Adipocyte (in vitro differentiated cells): ENCODE results near the gene TSPYL4.

Experiments
- DNase-seq: peaks from one replicate; pipeline ENCODE4 v3.0.0-alpha.2; 2015; ENCODE audit warnings: low read depth
- H3K27me3 ChIP-seq: replicated peaks from 2 replicates; pipeline ENCODE4 v1.7.0; 2013; ENCODE audit warnings: mild to moderate bottlenecking, low read length, moderate library complexity; ENCODE audit not compliant: control insufficient read depth, insufficient read depth
- H3K36me3 ChIP-seq: 2 replicates; pipeline ENCODE4 v1.7.0; 2013; ENCODE audit warnings: low read length, mild to moderate bottlenecking, moderate library complexity; ENCODE audit not compliant: control insufficient read depth, insufficient read depth, severe bottlenecking
- H3K4me1 ChIP-seq: 2 replicates; pipeline ENCODE4 v1.7.0; 2013; ENCODE audit warnings: mild to moderate bottlenecking, low read length, moderate library complexity; ENCODE audit not compliant: control insufficient read depth, insufficient read depth
- H3K4me3 ChIP-seq: 2 replicates; pipeline ENCODE4 v1.7.0; 2013; ENCODE audit warnings: mild to moderate bottlenecking, low read length, moderate library complexity
- H3K9ac ChIP-seq: 2 replicates; pipeline ENCODE4 v1.7.0; 2013; ENCODE audit warnings: mild to moderate bottlenecking, low read length, moderate library complexity
- H3K9me3 ChIP-seq: 2 replicates; pipeline ENCODE4 v1.7.0; 2013; ENCODE audit warnings: mild to moderate bottlenecking, low read length, moderate library complexity; ENCODE audit not compliant: control insufficient read depth

Gene TSPYL4

DNA sequence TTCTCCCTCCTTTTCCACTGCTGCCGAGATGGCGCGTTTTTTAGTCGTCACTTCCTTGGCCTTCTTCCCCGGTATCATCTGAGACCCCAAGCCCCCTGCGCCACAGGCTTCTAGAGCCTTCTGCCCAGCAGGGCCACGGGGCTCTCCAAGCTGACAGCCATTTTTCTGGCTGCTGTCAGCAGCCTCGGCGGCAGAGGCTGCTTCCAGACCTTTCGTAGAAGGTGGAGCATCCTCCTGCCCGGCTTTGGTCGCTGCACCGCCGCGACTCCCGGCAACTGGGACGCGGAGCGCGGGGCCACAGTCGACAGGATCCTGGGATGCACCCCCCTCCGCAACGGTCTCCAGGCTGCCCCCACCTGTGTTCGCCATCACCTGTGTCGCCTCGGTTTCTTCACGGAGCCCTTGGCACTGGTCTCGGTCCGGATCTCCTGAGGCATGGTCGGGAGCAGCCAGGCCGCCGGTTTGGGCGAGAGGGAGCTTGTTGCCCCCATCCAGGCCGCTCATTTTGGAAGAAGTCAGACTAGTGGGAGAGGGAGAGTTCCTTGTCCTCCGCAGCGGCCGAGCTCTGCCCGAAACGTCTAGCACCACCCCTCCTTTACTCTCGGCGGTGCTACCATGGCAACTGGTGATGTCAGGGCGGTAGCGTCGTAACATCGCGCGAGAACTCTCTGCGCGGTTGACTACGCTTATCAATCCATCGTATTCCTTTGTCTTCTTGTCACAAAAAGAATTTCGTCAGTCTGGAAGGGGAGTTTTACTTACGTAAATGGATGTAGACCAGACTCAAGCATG is at the start of gene TSPYL4:
Gene TSPYL4, minus strand, starts transcription at position 571 of the 792 bp plus-strand sequence. Its CDS starts 67 bp downstream, at position 504.
- H3K27me3 ChIP-seq: no peaks in the 10 kb centered on the region
- H3K4me1 ChIP-seq: peaks cover 39% of the 10 kb centered on the region
- no peaks in the 10 kb centered on the region for H3K36me3 ChIP-seq
- DNase-seq: peak; percentile 99
- peak within 1 kb of the TSS; percentile 95 for H3K9ac ChIP-seq
- H3K4me3 ChIP-seq: peak within 1 kb of the TSS; percentile 97
- H3K9me3 ChIP-seq: no peaks in the 10 kb centered on the region

DNA sequence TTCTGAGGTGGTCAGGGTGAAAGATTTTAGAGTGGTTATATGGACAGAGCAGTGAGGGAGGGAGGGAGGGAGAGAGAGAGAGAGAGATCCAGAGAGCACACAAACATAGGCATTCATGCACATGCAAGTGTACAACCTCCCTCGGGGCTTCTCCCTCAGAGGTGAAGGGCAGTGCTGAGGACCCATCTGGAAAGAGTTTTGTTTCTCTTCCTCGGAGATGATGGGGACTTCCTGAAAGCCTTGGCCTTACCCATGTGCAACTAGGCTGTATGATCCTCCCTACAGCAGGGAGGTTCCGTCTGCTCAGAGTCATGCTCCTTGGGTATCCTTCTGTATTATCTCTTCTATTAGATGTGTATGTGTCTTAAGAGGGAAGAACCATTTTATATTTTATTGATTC is 47.2 kb upstream of the TSPYL4 start:
- DNase-seq: no peak
- Histone ChIP-seq H3K36me3 (no peaks in the 10 kb centered on the region), H3K4me1 (peaks cover 4% of the 10 kb centered on the region), H3K27me3 (no peaks in the 10 kb centered on the region), H3K4me3 (no peak overlapping the region), H3K9ac (no peak overlapping the region), H3K9me3 (peaks cover 8% of the 10 kb centered on the region)

DNA sequence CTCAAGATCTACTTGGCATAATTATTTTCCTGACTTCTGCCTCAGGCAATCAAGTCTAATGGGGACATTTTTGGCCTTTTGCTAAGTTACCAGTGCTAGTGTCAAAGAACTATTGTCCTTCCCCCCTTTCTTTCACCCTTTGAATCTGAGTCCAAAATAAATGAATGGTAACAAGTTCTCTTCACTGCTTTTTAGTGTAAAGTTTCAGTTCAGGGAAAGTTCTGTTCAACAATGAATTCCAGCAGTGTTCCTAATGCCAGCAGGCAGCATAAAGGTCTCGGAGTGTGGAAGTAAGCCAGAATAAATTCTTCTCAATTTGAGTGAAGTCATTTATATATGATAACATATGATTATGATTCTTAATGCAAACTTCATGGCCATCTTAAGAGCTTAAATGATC is 46.7 kb upstream of the TSPYL4 start:
- peaks cover 4% of the 10 kb centered on the region for H3K4me1 ChIP-seq
- H3K9me3 ChIP-seq: peaks cover 8% of the 10 kb centered on the region
- H3K36me3 ChIP-seq: no peaks in the 10 kb centered on the region
- H3K9ac ChIP-seq: no peak overlapping the region
- peak; percentile 29 for DNase-seq
- H3K4me3 ChIP-seq: no peak overlapping the region
- H3K27me3 ChIP-seq: no peaks in the 10 kb centered on the region

DNA sequence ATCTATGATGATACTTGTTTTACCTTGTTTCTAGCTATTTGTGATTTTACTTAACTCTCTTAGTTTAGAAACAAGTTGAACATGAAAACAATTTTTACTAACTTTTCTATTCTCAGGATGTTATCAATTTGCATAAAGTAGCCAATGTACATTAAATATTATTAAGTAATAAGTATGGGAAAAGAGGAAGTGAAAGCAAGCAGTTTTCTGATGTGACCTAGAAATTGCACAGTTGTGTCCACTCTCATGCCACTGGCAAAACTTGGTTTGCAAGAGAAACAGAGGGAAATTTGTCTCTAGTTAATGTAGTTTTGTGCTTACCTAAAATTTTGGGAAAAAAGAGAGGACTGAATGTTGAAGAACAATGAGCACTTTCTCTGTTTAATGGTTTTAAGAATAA is 45.1 kb upstream of the TSPYL4 start:
- peaks cover 4% of the 10 kb centered on the region for H3K4me1 ChIP-seq
- no peak for DNase-seq
- H3K4me3 ChIP-seq: no peak overlapping the region
- H3K9ac ChIP-seq: no peak overlapping the region
- H3K36me3 ChIP-seq: no peaks in the 10 kb centered on the region
- no peaks in the 10 kb centered on the region for H3K27me3 ChIP-seq
- H3K9me3 ChIP-seq: peaks cover 8% of the 10 kb centered on the region

DNA sequence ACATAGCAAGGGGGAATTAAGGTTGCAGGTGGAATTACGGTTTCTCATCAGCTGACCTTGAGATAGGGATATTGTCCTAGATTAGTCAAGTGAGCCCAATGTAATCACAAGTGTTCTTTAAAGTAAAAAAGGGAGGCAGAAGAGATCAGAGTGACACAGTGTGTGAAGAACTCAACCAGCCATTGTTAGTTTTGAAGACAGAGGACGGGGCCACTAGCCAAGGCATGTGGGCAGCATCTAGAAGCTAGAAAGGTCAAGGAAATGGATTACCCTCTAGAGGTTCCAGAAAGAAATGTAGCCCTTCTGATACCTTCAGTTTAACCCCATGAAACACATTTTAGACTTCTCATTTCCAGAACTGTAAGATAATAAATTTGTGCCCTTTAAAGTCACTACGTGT is 44.4 kb upstream of the TSPYL4 start:
- peaks cover 8% of the 10 kb centered on the region for H3K9me3 ChIP-seq
- DNase-seq: no peak
- H3K4me3 ChIP-seq: no peak overlapping the region
- no peak overlapping the region for H3K9ac ChIP-seq
- no peaks in the 10 kb centered on the region for H3K36me3 ChIP-seq
- peaks cover 4% of the 10 kb centered on the region for H3K4me1 ChIP-seq
- H3K27me3 ChIP-seq: no peaks in the 10 kb centered on the region

DNA sequence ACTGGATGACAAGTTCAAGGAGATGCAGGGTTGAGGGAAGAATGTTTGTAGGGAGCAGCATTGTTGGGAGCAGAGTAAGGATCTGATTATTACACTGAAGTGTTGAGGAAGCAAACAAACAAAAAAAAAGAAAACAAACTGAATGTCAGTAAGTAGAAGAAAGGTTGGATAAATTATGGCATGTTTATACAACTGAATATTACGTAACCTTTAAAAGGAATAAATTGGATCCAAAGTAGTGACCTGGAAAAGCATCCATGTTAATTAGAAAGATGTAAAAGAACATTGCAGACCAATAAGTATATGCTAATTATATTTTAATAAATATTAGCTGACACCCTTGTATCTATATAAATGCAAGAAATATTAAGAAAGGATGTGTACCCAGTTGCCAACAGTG is 38.7 kb upstream of the TSPYL4 start:
- Histone ChIP-seq H3K4me1 (peaks cover 17% of the 10 kb centered on the region), H3K4me3 (no peak overlapping the region), H3K27me3 (no peaks in the 10 kb centered on the region), H3K36me3 (no peaks in the 10 kb centered on the region), H3K9me3 (no peaks in the 10 kb centered on the region), H3K9ac (no peak overlapping the region)
- no peak for DNase-seq

DNA sequence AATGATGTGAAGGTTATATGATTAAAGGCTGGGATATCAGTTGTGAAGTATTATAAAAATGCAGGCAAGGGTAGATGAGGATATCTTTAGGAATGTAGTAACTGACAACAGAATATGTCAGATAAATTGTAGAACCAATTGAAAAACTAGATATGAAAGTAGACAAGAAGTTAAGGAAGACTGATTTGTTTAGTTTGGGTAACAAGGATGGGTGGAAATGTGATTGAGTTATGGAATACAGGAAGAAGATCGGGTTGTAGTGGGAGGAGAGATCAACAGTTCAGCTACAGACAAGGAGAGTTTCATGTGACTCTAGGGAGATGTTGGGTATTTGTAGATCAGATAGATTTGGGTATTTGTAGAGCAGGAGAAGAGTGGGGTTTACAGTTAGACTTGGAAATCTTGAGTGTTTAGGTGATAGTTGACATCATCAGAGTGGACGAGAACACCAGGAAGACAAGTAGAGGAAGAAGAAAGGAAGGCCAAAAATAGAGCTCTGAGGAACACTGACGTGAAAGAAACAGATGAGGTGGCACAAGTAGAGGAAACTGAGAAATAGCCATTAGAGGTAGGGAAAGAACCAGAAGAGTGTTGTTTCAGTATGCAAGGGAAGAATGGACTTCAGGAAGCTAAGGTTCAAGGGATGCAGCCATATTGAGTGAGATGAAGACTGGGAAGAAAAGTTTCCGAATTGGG is 38.0 kb upstream of the TSPYL4 start:
- H3K4me3 ChIP-seq: no peak overlapping the region
- H3K27me3 ChIP-seq: no peaks in the 10 kb centered on the region
- H3K36me3 ChIP-seq: no peaks in the 10 kb centered on the region
- H3K9ac ChIP-seq: no peak overlapping the region
- no peak for DNase-seq
- peaks cover 20% of the 10 kb centered on the region for H3K4me1 ChIP-seq
- no peaks in the 10 kb centered on the region for H3K9me3 ChIP-seq

DNA sequence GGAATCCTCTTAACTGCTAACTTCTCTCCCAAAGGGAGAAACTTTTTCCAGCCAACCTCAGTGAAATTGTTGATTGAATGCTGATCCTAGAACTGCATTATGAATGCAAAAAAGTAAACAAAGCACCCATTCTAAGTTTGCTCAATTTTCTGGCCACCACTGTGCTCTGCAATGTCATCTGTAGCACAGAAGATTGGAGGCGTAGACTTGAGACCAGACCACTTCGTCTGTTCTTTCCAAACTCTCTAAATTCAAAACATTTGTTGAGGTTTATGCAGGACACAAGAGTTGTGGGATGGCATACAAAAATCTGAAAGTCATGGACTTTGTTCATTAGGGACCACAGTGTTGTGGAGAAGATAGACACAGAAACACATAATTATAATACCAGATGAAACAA is 36.9 kb upstream of the TSPYL4 start:
- no peak overlapping the region for H3K4me3 ChIP-seq
- no peaks in the 10 kb centered on the region for H3K9me3 ChIP-seq
- no peak for DNase-seq
- no peaks in the 10 kb centered on the region for H3K27me3 ChIP-seq
- no peak overlapping the region for H3K9ac ChIP-seq
- H3K4me1 ChIP-seq: peaks cover 22% of the 10 kb centered on the region
- no peaks in the 10 kb centered on the region for H3K36me3 ChIP-seq

DNA sequence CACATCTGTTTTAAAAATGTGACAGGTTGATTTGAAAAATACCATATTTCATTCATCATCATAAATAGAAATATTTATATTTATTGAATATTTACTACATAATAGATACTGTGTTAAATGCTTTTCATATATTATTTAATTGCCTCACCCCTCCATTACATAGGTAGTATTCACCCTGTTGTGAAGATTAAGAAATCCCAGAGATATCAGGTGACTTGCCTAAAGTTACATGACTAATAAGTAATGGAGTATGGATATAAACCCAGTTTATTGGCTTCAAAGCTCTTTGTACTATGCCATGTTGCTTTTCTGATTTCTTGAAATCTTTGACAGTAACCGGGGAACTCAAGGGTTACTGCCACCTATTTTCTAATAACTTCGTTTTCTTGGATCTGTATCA is 36.0 kb upstream of the TSPYL4 start:
- Histone ChIP-seq H3K36me3 (no peaks in the 10 kb centered on the region), H3K9me3 (no peaks in the 10 kb centered on the region), H3K4me3 (no peak overlapping the region), H3K27me3 (no peaks in the 10 kb centered on the region), H3K4me1 (peaks cover 22% of the 10 kb centered on the region), H3K9ac (no peak overlapping the region)
- no peak for DNase-seq

DNA sequence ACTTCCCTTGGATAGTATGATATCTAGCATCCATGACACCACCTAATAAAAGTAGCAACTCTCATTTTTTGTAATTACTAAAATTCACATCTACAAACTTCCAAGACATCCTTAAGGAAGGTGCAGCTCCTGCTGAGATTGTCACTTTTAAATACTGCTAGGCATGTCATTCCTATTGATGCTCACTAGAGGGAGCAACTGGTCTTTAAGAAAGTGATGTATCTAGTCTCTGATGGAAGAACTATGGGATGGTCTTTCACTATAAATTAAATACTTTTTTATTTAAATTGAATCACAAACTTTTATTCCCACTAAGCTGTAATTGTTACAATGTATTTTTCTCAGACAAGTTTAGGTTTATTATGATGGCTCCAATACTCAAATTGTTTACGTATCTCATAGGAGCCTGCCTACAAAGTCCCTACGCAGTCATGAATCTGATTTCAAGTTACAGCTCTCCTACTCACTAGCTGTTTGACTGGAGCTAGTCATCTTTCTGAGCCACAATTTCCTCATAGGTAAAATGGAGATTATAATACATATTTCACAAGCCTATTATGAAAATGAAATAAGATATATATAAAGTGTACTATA is 33.9 kb upstream of the TSPYL4 start:
- Histone ChIP-seq H3K4me3 (no peak overlapping the region), H3K4me1 (peaks cover 22% of the 10 kb centered on the region), H3K27me3 (no peaks in the 10 kb centered on the region), H3K9ac (no peak overlapping the region), H3K9me3 (no peaks in the 10 kb centered on the region), H3K36me3 (no peaks in the 10 kb centered on the region)
- DNase-seq: peak; percentile 82

DNA sequence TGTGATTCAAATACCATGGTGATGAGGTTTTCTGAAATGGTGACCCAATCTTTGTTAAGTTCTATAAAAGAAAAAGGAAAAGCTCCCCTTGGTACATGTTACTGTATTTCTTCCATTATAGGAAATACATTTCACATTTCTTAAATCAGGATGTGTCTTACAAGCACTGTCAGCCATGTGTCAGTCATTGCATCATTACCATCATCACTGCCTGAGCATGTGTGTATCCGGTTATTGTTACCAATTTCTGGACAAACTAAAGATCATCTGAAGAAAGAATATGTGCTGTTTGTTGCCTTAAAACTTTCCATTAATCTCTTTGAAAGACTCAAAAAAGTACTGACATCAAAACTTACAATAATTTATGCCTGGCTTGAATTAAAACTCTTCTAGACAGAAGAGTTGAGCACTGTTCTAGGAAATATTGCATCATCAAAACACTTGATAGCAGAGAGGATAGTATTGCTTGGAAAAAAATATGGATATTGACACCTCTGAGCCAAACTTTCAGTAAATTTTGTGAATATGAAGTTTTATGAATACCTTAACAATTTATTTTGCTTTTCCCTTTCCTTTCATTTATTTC is 33.0 kb upstream of the TSPYL4 start:
- Histone ChIP-seq H3K9ac (peak overlapping the region; percentile 20), H3K4me1 (peaks cover 16% of the 10 kb centered on the region), H3K36me3 (no peaks in the 10 kb centered on the region), H3K9me3 (no peaks in the 10 kb centered on the region), H3K27me3 (no peaks in the 10 kb centered on the region), H3K4me3 (no peak overlapping the region)
- no peak for DNase-seq
